ENCODE results near the gene CERKL. TPM values are rescaled to one million over a fixed set of nuclear protein-coding genes. Genes with fewer than 3 reads are reported as not detected.

CERKL gene
- total and polyA plus RNA-seq, 2 donors from 2014 or later = 7.8 to 8.0 TPM

GRCh38 chr2:181566334-181567032 lies 90.4 kb downstream of the CERKL start:
- FAIRE-seq (no peak), DNase-seq (no peak)
- no peak overlapping the region for H3K9ac ChIP-seq (ENCODE audit: low read length in 3 of 3)
- H3K4me3 ChIP-seq (ENCODE audit: low read length in 3 of 3) = no peak overlapping the region
- H3K36me3 ChIP-seq (ENCODE audit: control insufficient read depth in 2 of 3, insufficient read depth in 3 of 3, low read length in 3 of 3) = no peaks in the 10 kb centered on the region
- H3K27me3 ChIP-seq (ENCODE audit: control insufficient read depth, insufficient read depth, low read length) = no peaks in the 10 kb centered on the region
- TF ChIP-seq CTCF (IDR thresholded peaks at IDR 0.05; ENCODE audit: borderline replicate concordance, extremely low read depth, insufficient read depth) = no peak
- no peaks in the 10 kb centered on the region for H3K9me3 ChIP-seq (ENCODE audit: control insufficient read depth in 2 of 3, insufficient read depth in 1 of 3, low read length in 3 of 3)
- H3K4me1 ChIP-seq (ENCODE audit: control insufficient read depth in 2 of 3, insufficient read depth in 2 of 3, low read depth in 1 of 3, low read length in 3 of 3) = no peaks in the 10 kb centered on the region
- intact Hi-C loops (cut with DNase I) = no loop called here
- H3K27ac ChIP-seq (ENCODE audit: low read depth in 2 of 2, low read length in 2 of 2) = no peak overlapping the region

- no peaks in the 10 kb centered on the region for H3K9me3 ChIP-seq (ENCODE audit: control insufficient read depth in 2 of 3, insufficient read depth in 1 of 3, low read length in 3 of 3)
- H3K4me3 ChIP-seq (ENCODE audit: low read length in 3 of 3) = no peak overlapping the region
- no peak overlapping the region for H3K27ac ChIP-seq (ENCODE audit: low read depth in 2 of 2, low read length in 2 of 2)
- TF ChIP-seq CTCF (IDR thresholded peaks at IDR 0.05; ENCODE audit: borderline replicate concordance, extremely low read depth, insufficient read depth) = no peak
- no peaks in the 10 kb centered on the region for H3K36me3 ChIP-seq (ENCODE audit: control insufficient read depth in 2 of 3, insufficient read depth in 3 of 3, low read length in 3 of 3)
- H3K9ac ChIP-seq (ENCODE audit: low read length in 3 of 3) = no peak overlapping the region
- H3K27me3 ChIP-seq (ENCODE audit: control insufficient read depth, insufficient read depth, low read length) = no peaks in the 10 kb centered on the region
- FAIRE-seq (no peak), DNase-seq (no peak)
- intact Hi-C loops (cut with DNase I) = no loop called here
- no peaks in the 10 kb centered on the region for H3K4me1 ChIP-seq (ENCODE audit: control insufficient read depth in 2 of 3, insufficient read depth in 2 of 3, low read depth in 1 of 3, low read length in 3 of 3)
These were observed 93.7 kb downstream of the CERKL start for GRCh38 chr2:181563101-181563692.

GRCh38 chr2:181558371-181558770 lies 98.5 kb downstream of the CERKL start:
- intact Hi-C loops (cut with DNase I) = no loop called here
- no peak for FAIRE-seq
- DNase-seq = no peak

More at GRCh38 chr2:181558371-181558770, 98.5 kb downstream of the CERKL start:
- Histone ChIP-seq H3K4me1 (ENCODE audit: control insufficient read depth in 2 of 3, insufficient read depth in 2 of 3, low read depth in 1 of 3, low read length in 3 of 3) (no peaks in the 10 kb centered on the region), H3K9me3 (ENCODE audit: control insufficient read depth in 2 of 3, insufficient read depth in 1 of 3, low read length in 3 of 3) (no peaks in the 10 kb centered on the region), H3K27ac (ENCODE audit: low read depth in 2 of 2, low read length in 2 of 2) (no peak overlapping the region), H3K9ac (ENCODE audit: low read length in 3 of 3) (no peak overlapping the region), H3K36me3 (ENCODE audit: control insufficient read depth in 2 of 3, insufficient read depth in 3 of 3, low read length in 3 of 3) (no peaks in the 10 kb centered on the region), H3K4me3 (ENCODE audit: low read length in 3 of 3) (no peak overlapping the region), H3K27me3 (ENCODE audit: control insufficient read depth, insufficient read depth, low read length) (no peaks in the 10 kb centered on the region)
- no peak for TF ChIP-seq CTCF (IDR thresholded peaks at IDR 0.05; ENCODE audit: borderline replicate concordance, extremely low read depth, insufficient read depth)

Measured in kidney (tissue), 14 donors.